Measurements from ENCODE around the gene ABCA10. TPM values are rescaled to one million over a fixed set of nuclear protein-coding genes. Genes with fewer than 3 reads are reported as not detected.

ABCA10 gene
- total RNA-seq, 2 donors from 2014 or later, result not detected

GRCh38 chr17:69143151-69143550 lies 85.5 kb downstream of the ABCA10 start:
- Mint-ChIP-seq H3K9me3 (no peaks in the 10 kb centered on the region), H3K4me3 (no peak overlapping the region), H3K4me1 (no peaks in the 10 kb centered on the region), H3K36me3 (ENCODE audit: low read depth) (no peaks in the 10 kb centered on the region), H3K27ac (no peak overlapping the region), H3K27me3 (ENCODE audit: insufficient read depth) (peaks cover 6% of the 10 kb centered on the region)
- no peak overlapping the region for H3K9ac ChIP-seq (ENCODE audit: extremely low read depth, low read length, poor library complexity, severe bottlenecking)
- no peak for DNase-seq
- no peaks in the 10 kb centered on the region for H3K4me1 ChIP-seq (ENCODE audit: control insufficient read depth, insufficient read depth, low read length)
- TF ChIP-seq CTCF (conservative IDR thresholded peaks at IDR 0.05), result no peak
- no CpG with 5 or more reads among the region's 1 CpG for WGBS, 2 experiments (ENCODE audit: insufficient coverage in 1 of 2, insufficient read length in 1 of 2)
- no peak overlapping the region for H3K4me3 ChIP-seq (ENCODE audit: low read length)
- no peaks in the 10 kb centered on the region for H3K27me3 ChIP-seq (ENCODE audit: control insufficient read depth, insufficient read depth, low read length, poor library complexity, severe bottlenecking)
- H3K9me3 ChIP-seq (ENCODE audit: control insufficient read depth, low read length), result no peaks in the 10 kb centered on the region
- no peak overlapping the region for H3K27ac ChIP-seq (ENCODE audit: low read depth, low read length)
- no peaks in the 10 kb centered on the region for H3K36me3 ChIP-seq (ENCODE audit: control insufficient read depth, insufficient read depth, low read length)

DNA sequence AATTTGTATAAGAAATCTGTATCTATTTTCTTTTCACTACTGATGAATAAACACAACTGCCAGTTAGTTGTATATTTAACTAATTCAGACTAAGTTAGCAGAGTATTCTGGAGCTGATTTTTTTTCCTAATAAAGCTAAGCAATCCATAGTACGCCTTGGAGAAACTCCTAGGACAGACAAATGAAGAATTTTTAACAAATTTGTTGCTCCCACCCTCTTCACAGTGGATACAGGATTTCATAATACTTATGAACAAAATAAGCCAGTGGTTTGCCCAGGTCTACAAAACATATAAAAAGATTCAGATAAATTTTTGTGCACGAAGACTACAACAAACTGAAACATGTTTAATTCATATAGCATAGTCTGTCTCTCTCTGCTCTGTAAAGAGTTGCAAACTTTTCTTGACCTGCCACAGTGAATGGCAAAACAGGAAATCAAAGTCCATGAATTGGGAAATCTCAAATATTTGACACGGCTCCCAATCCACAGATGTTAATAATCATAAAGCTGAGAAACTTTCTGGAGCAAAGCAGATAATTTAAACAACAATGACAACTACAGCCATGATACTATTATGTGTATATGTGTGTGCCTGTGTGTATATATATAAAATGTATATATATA lies 86.3 kb downstream of the ABCA10 start:
- Histone ChIP-seq H3K27me3 (ENCODE audit: control insufficient read depth, insufficient read depth, low read length, poor library complexity, severe bottlenecking) (no peaks in the 10 kb centered on the region), H3K4me1 (ENCODE audit: control insufficient read depth, insufficient read depth, low read length) (no peaks in the 10 kb centered on the region), H3K9ac (ENCODE audit: extremely low read depth, low read length, poor library complexity, severe bottlenecking) (no peak overlapping the region), H3K27ac (ENCODE audit: low read depth, low read length) (no peak overlapping the region), H3K36me3 (ENCODE audit: control insufficient read depth, insufficient read depth, low read length) (no peaks in the 10 kb centered on the region), H3K9me3 (ENCODE audit: control insufficient read depth, low read length) (no peaks in the 10 kb centered on the region), H3K4me3 (ENCODE audit: low read length) (no peak overlapping the region)
- peaks cover 6% of the 10 kb centered on the region for H3K27me3 Mint-ChIP-seq (ENCODE audit: insufficient read depth)
- no peaks in the 10 kb centered on the region for H3K36me3 Mint-ChIP-seq (ENCODE audit: low read depth)
- no peaks in the 10 kb centered on the region for H3K9me3 Mint-ChIP-seq
- H3K4me3 Mint-ChIP-seq, result no peak overlapping the region
- H3K27ac Mint-ChIP-seq, result no peak overlapping the region
- DNase-seq, result no peak
- no peaks in the 10 kb centered on the region for H3K4me1 Mint-ChIP-seq
- TF ChIP-seq CTCF (conservative IDR thresholded peaks at IDR 0.05), result no peak
- 83 to 100% methylated on average over 1 to 3 of the region's 3 CpGs for WGBS, 2 experiments (ENCODE audit: insufficient coverage in 1 of 2, insufficient read length in 1 of 2)

- Mint-ChIP-seq H3K4me1 (no peaks in the 10 kb centered on the region), H3K4me3 (no peak within 1 kb of the TSS), H3K27ac (no peak within 1 kb of the TSS), H3K27me3 (ENCODE audit: insufficient read depth) (peaks cover 6% of the 10 kb centered on the region), H3K9me3 (no peaks in the 10 kb centered on the region), H3K36me3 (ENCODE audit: low read depth) (no peaks in the 10 kb centered on the region)
- no peak within 1 kb of the TSS for H3K4me3 ChIP-seq (ENCODE audit: low read length)
- H3K27me3 ChIP-seq (ENCODE audit: control insufficient read depth, insufficient read depth, low read length, poor library complexity, severe bottlenecking), result no peaks in the 10 kb centered on the region
- H3K36me3 ChIP-seq (ENCODE audit: control insufficient read depth, insufficient read depth, low read length), result no peaks in the 10 kb centered on the region
- no peaks in the 10 kb centered on the region for H3K4me1 ChIP-seq (ENCODE audit: control insufficient read depth, insufficient read depth, low read length)
- no peak for DNase-seq
- TF ChIP-seq CTCF (conservative IDR thresholded peaks at IDR 0.05), result no peak
- no peak within 1 kb of the TSS for H3K9ac ChIP-seq (ENCODE audit: extremely low read depth, low read length, poor library complexity, severe bottlenecking)
- H3K27ac ChIP-seq (ENCODE audit: low read depth, low read length), result no peak within 1 kb of the TSS
- no peaks in the 10 kb centered on the region for H3K9me3 ChIP-seq (ENCODE audit: control insufficient read depth, low read length)
- WGBS, 2 experiments (ENCODE audit: insufficient coverage in 1 of 2, insufficient read length in 1 of 2), result 76 to 83% methylated on average over 2 to 4 of the region's 4 CpGs
Measured at GRCh38 chr17:69141431-69142174, 87.0 kb downstream of the ABCA10 start, which contains the start of gene ABCA6. Gene ABCA6, minus strand, starts transcription at chr17:69141895. Its CDS starts 1,192 bp downstream, at chr17:69140703.

All from endodermal cell (in vitro differentiated cells).